ELF-1 (cell line): ENCODE results near the gene SIGLEC8.
"Not testable (repeated sequence)": the region's sequence is repeated elsewhere in the genome, so short reads cannot be mapped to it uniquely, and the experiment has no call there.

Experiments
- DNase-seq: peaks from one replicate; pipeline ENCODE4 v3.0.0-alpha.2; 2016; ENCODE audit warnings: low read depth, low spot score

Gene SIGLEC8

DNA sequence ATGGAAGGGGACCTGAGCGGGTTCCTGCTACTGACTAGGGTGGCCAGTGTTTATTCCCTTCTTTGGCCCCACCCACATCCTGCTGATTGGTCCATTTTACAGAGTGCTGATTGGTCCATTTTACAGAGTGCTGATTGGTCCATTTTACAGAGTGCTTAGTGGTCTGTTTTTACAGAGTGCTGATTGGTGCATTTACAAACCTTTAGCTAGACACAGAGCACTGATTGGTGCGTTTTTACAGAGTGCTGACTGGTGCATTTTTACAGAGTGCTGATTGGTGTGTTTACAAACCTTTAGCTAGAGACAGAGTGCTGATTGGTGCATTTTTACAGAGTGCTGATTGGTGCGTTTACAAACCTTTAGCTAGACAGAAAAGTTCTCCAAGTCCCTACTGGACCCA, 10.7 kb downstream of the SIGLEC8 start:
- DNase-seq: not testable (repeated sequence)

GRCh38 chr19:51441410-51442390, 16.6 kb downstream of the SIGLEC8 start:
- DNase-seq: no peak

GRCh38 chr19:51440846-51441409, 17.3 kb downstream of the SIGLEC8 start:
- no peak for DNase-seq

DNA sequence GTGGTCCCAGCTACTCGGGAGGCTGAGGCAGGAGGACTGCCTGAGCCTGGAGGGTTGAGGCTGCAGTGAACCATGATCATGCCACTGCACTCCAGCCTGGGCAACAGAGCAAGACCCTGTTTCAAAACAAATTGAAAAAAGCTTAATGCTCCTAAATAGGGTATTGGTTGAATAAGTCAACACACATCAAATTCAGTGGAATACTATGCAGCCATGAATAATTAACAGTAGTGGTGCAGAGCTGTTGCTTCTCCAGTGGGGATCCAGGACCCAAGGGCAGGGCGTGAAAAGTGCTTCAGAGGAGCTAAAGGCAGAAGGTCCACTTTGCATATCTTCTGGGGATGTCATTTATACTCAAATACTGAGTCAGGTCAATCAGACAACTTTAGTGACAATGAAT, 18.2 kb downstream of the SIGLEC8 start:
- no peak for DNase-seq

DNA sequence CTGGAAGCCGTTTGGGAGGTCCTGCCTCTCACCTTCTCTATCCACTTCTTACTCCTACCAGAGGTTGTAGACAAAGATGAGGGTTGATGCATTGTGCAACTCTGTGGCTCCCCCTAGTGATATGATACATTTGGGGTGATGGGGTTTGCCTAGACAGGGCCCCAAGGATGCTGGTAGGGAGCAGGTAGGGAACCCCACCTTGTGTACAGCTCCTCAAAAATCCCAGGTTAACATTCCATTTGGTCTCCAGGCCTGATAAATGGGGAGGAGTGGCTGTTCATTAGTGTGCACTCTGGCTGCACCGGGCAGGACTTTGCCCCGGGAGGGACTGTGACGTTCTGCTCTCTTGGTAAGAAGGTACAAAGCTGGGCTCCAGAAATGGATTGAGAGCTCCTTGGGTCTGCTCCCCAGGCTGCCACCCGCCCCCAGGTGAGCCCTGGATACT, 19.2 kb downstream of the SIGLEC8 start:
- DNase-seq: no peak

DNA sequence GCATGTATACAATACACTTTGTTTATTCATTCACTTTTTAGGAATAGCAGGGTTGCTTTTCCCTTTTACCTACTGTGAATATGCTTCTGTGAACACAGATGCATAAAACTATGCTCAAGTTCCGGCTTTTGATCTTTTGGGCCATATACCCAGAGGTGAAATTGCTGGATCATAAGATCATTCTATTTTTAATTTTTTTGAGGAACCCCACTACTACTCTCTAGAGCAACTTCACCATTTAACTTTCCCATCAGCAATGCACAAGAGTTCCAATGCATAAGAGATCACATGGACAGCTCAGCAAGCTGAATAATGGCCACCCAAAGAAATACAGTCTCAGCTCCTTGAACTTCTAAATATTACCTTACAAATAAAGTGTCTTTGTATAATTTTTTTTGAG, 23.8 kb downstream of the SIGLEC8 start:
- DNase-seq: no peak

- DNase-seq: no peak
These were observed 25.2 kb downstream of the SIGLEC8 start for GRCh38 chr19:51433043-51433442.

GRCh38 chr19:51431124-51431523, 27.1 kb downstream of the SIGLEC8 start:
- DNase-seq: no peak

DNA sequence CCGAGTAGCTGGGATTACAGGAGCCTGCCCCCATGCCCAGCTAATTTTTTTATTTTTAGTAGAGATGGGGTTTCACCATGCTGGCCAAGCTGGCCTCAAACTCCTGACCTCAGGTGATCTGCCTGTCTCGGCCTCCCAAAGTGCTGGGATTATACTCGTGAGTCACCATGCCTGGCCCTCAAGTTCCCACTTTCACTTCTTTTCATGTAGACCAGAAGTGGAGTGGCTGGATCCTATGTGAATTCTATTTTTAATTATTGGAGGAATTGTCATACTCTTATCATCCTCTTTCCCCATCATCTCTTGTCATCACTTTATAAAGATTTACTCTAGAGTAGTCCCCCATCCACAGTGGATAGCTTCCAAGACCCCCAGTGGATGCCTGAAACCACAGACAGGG, 28.0 kb downstream of the SIGLEC8 start:
- DNase-seq: no peak

DNA sequence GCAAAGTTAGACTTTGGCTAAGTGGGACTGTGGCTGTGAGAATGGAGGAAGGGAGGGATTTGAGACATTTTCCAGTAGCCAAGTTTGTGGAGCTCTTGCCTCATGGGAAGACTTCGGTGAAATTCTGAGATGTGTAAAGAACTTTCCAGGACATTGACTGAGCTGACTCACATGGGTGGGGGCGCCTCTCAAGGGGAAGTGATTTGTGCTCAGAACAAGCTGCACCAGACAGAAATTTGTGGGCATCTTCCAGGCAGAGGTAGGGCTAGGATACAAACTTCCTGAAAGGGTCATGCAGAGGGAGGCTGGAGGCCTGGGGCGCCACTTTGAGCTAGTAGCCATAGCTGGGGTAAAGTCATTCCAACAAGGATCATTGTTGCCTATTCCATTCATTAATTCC, 31.1 kb downstream of the SIGLEC8 start:
- DNase-seq: no peak

DNA sequence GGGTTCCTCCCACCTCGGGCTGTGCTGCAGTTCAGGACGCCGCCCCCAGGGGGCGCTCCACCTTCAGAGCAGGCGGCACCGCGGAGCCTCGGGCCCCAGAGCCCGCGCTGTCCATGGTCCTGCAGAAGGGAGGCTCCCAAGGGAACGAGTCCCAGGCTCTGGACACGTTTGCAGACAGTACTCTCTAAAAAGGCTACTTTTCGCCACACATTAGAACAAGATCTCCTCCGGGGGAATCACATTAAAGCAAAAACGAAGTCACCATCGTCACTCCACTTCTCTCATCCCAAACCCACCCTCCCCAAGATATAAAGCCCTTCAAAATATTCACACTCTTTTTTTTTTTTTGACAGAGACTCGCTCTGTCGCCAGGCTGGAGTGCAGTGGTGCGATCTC, 36.2 kb downstream of the SIGLEC8 start:
- peak; percentile 93 for DNase-seq

DNA sequence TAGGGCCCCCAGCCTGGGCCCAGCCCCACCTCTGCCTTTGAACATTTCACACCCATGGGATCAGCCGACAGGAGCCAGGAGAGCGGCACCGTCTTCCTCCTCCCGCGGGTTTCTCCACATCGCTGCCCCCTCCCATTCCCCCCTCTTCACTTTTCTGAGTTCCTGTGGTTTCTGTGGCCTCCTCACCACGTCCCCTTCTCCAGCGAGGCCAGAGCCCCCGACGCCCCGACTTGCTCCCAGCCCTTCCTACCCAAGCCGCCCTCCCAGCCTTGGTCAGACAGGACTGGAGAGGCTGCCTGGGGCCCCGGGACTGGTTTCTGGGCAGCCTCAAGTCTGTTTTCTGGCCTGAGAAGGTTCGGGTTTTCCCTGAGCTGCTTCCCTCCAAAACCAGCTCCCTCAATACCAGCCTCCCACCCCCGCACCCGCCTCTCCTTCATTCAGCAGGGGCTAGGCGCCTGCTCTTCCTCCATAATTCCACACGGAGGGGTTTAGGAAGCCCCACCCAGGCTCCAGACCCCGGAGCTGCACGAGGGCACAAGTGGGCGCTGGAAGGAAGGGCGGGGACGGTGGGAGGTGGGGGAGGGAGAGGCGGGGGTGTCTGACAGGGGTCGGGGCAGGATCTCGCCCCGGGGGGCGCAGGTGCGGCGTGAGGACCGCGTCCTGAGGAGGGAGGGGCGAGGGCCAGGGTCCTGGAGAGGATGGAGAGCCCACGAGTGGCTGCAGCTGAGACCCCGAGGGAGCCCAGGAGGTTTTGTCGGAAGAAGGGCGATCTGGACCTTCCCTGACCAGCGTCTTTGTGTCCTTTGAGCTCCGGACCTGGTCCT, 36.8 kb downstream of the SIGLEC8 start:
- no peak for DNase-seq

DNA sequence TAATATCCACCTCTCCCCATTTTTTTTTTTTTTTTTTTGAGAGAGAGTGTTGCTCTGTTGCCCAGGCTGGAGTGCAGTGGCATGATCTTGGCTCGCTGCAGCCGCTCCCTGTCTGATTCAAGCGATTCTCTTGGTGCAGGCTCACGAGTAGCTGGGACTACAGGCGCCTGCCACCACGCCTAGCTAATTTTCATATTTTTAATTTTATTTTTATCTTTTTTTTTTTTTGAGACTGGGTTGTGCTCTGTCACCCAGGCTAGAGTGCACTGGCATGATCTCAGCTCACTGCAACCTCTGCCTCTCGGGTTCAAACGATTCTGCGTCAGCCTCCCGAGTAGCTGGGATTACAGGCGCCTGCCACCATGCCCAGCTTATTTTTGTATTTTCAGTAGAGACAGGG, 37.7 kb downstream of the SIGLEC8 start:
- DNase-seq: not testable (repeated sequence)

DNA sequence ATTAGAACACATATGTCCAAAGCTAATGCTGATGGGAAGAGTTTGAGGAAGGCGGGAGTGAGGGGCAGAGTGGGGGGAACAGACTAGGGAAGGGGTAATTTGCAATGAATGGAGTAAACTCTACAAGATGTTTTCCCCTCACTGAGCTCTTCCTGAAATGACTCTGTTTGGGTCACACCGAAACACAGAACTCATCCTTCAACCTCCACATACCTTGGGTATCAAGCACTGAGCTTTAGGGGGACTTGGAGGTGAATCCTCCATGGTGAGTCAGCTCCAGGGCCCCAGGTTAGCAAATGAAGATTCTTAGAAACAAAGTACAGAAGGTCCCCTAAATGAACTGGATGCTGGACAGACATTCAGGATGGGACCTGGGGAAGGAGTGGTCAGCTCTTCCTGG, 39.5 kb downstream of the SIGLEC8 start:
- no peak for DNase-seq

DNA sequence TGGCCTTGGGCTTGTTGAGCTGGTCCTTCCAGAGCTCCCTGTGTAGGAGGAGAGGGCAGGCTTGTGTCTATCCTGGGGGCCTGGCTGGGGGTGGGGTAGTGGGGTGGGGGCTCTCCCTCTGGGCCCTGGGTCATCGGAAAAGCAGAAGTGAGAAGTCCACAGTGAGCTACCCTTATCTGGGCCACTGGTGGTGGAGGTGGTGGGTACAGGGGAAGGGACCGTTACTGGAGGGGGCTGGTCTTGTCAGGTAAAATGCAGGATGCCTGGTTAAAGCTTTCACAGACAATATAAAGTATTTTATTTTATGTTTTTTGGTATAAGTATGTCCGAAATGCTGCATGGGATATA, 40.5 kb downstream of the SIGLEC8 start:
- no peak for DNase-seq

GRCh38 chr19:51417107-51417809, 41.0 kb downstream of the SIGLEC8 start, which contains the start of gene SIGLEC10:
SIGLEC10 (minus strand) TSS chr19:51417642; CDS start chr19:51417581, 61 bp downstream.
- no peak for DNase-seq

GRCh38 chr19:51416422-51416821, 41.8 kb downstream of the SIGLEC8 start:
- DNase-seq: not testable (repeated sequence)

DNA sequence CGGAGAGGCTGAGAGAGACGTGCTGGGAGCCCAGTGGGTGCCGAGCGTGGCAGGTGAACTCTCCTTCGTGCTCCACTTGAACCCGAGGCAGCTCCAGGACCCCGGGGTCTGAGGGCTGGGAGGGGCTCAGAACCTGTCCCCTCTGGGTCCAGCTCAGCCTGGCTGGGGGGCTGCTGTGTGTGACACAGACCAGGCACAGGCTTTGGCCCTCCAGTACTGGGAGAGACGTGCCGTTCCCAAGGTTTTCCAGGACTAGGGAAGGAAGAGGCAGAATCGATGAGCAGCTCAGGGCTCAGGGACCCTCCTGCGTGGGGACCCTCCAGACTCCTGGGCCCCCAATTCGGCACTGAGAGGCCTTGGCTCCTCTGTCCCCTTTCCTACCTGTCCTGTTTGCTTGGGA, 43.1 kb downstream of the SIGLEC8 start:
- DNase-seq: no peak

- DNase-seq: no peak
These were observed 47.1 kb downstream of the SIGLEC8 start for GRCh38 chr19:51410950-51411748.

DNA sequence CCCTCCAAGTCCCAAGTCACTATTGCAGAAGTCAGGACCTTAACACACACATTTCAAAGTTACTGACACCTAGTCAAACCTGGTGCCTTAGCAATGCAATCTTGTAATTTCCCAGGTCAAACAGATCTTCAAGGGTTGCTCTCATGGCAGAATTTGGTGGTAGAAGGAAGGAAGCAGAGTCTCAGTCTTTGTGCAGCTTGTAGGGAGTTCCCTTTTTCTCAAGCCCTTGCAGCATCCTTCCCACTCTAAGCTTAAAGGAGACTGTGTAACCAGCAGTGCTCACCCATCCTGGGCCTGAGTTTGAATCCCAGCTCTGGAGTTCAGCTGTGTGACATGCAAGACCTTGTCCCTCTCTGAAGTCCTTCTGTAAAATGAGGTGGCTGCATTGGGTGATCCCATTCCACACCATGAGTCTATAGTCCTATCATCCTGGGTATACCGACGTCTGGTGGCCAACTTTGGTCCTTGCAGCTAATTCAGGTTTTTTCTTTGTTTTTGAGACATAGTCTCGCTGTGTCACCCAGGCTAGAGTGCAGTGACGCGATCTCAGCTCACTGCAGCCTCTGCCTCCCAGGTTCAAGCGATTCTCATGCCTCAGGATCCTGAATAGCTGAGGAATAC, 50.6 kb downstream of the SIGLEC8 start:
- peak; percentile 75 for DNase-seq
